Hematopoietic multipotent progenitor cell treated with erythropoietin and hydrocortisone succinate and interleukin-3 and kit ligand, for 6 days (in vitro differentiated cells): ENCODE results near the gene MBOAT1.

Experiments used
- DNase-seq: peaks from one replicate; pipeline ENCODE4 v3.0.0-alpha.2; 2015

Gene MBOAT1

GRCh38 chr6:20129290-20130088 lies 82.8 kb downstream of the MBOAT1 start:
- DNase-seq = no peak

DNA sequence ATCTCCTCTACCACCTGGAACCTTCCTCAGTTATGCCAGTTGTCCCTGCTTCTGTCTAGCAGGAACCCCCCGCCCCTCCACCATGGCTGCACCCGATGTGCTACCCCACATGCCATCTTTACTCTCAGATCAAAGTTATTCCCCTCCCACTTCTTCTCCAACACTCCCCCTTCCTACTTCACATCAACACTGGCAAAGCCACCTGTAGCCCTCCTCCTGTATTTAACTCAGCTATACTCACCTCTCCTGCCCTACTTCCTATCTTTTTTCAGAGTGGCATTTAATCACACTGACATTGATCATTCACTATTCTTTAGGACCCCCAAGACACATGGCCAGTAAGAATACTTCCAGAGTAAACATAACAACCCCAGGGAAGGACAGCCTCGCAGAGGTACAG lies 84.3 kb downstream of the MBOAT1 start:
- DNase-seq = no peak

GRCh38 chr6:20126789-20127653 lies 85.2 kb downstream of the MBOAT1 start:
- peak; percentile 88 for DNase-seq

- DNase-seq = no peak
These were observed 86.0 kb downstream of the MBOAT1 start for GRCh38 chr6:20126102-20126752.

DNA sequence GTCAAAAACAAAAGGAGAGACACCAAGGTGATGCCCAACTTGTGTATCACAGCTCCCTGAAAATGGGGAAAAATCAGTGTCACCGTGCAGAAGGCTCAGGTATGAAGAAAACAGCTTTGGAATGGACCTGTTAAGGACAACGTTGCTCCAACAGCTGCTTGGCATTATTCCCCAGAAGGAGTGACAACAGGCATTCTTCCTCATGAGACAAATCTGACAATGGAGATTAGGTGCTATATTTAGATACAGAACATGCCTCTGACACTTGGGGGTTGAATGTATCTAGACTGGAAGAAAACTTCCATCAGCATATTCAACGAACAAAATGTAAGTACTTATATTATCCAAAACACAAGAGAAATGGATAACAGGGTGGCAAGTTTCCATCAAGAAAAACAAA lies 87.7 kb downstream of the MBOAT1 start:
- no peak for DNase-seq

GRCh38 chr6:20119485-20119884 lies 92.8 kb downstream of the MBOAT1 start:
- no peak for DNase-seq

DNA sequence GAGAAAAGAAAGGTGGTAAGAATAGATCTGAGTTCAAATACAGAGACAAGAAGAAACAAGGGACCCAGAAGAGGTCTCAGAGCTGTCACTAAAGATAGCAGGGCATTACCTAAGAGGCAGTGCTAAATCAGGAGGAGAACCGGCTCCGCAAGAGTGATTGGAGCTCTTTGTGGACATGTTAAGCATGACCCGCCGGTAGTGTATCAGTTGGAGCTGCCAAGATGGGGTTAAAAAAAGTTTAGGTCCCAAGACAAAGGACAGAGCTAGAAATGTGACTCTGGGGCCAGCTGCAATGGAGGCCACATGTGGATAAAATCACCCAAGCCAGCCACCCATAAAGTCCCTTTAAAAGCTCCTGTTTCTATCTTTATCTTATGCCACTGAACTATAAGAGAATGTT lies 93.4 kb downstream of the MBOAT1 start:
- no peak for DNase-seq

DNA sequence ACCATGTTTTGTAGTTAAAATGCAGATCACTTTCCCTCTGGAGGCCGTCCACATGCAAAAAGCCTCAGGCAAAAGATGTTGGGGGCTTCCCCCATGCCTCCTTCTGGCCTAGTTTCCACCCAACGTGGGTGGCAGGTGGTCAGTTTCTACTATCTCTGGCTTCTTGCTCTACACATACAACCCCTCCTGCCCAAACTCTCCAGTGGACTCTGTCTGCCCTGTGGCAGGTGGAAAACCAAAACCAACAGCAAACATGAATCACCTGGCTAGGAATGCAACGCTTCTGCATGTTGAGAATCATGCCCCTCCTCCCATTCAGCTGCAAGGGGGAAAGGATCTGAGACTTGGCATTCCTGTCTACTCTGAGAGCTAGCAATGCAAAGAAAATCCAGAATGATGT lies 94.8 kb downstream of the MBOAT1 start:
- no peak for DNase-seq

- no peak for DNase-seq
These were observed 95.5 kb downstream of the MBOAT1 start for GRCh38 chr6:20116792-20117191.

DNA sequence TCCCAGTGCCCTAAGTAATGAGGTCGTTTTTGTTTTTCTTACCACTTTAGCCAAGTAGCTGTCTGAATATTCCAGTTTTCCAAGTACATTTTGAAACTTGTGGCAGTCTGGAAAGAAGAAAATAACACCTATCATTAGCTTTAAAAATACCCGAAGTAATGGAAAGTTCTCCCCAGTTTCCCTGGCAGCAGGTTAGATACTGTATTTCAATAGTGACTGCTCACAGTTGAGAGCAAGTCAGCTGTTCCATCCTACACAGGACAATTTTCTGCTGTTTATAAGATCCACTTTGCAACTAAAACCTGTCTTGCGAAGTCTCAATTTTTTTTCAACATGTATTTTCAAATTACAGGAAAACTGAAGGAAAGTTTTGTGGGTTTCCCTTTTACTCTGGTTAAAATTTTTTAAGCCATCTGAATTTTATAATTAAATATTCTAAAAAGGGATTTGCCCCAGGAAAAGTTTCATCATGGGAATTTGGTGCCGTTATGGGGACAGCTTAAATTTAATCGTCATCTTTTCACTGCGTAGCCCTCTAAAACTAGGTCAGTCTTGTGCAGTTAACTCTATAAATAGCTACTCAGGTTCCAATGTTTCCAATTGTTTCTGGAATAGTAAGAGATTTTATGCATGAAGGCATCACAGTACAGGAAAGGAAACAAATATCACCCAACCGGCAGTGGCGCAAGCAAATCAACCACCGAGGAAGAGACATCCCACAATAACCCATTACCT lies 96.9 kb downstream of the MBOAT1 start:
- DNase-seq = no peak

DNA sequence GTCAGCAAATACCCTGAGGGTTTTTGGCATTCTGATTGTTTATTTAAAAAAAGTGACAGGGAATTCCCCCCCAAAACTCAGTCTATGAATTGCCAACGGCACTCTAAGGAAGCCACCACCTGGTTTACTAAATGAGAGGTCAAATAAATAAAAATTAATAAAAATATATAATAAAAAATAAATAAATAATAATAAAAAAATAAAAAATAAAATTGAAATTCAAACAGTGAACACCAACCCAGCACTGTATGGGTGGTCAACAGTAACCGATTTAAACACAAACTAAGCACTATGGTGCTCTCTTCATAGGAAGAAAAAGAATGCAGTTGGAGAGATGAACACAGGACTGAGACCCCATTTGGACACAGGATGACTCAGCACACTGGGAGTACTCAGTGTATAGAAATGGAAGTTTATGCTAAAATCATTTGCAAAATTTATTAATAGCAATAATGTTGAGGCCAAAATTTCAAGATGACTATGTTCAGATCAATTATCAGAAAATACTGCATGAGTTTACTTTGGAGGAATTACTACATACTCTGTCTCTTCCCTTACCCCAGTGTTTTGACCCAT lies 98.5 kb downstream of the MBOAT1 start:
- DNase-seq = no peak

GRCh38 chr6:20112841-20113240 lies 99.4 kb downstream of the MBOAT1 start:
- DNase-seq = no peak

DNA sequence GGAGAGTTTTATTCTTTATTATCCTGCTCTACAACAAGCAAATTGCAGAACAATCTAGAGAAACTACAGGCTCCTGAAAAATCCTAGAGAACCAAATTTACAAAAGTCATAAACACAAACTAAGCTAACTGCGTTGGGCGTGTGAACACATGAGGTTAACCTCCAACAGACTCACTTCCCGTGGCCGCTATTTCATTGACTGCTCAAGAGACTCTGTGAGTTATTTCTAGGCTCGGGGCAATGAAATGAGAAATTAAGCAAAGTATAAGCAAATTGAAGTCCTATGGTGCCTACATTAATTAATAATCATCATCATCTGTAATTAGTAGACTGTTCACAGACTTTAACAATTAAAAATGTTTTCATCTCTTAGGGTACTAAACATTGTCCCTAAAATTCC lies 100.0 kb downstream of the MBOAT1 start:
- DNase-seq = no peak

- DNase-seq = no peak
These were observed 101.8 kb downstream of the MBOAT1 start for GRCh38 chr6:20110478-20110877.

- peak; percentile 38 for DNase-seq
These were observed 102.7 kb downstream of the MBOAT1 start for GRCh38 chr6:20109526-20109925.

GRCh38 chr6:20105838-20106237 lies 106.4 kb downstream of the MBOAT1 start:
- no peak for DNase-seq

GRCh38 chr6:20104696-20105095 lies 107.6 kb downstream of the MBOAT1 start:
- no peak for DNase-seq

DNA sequence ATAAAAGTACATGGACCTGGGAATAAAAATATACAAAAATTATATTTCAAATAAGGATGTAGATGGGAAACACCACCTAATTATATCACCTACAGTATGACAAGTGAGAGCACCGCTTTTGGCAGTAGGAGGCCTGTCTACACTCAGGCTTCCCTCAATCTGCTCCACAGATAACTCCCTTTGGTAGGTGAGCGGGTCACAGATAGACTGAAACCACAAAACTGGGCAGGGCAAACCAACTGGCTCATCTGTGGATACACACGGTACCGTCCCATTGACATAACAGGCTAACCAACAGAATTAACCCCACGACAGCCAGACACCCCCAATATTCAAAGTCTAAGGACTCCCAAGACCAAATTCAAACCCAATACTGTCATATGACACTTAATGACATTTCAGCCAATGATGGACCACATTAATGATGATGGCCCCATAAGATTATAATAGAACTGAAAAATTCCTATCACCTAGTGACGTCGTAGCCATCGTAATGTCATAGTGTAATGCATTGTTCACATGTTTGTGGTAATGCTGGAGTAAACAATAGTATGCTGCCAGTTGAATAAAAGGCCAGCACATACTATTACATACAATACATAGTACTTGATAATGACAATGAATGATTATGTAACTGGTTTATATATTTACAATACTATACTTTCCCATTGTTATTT lies 109.7 kb downstream of the MBOAT1 start:
- peak; percentile 73 for DNase-seq

DNA sequence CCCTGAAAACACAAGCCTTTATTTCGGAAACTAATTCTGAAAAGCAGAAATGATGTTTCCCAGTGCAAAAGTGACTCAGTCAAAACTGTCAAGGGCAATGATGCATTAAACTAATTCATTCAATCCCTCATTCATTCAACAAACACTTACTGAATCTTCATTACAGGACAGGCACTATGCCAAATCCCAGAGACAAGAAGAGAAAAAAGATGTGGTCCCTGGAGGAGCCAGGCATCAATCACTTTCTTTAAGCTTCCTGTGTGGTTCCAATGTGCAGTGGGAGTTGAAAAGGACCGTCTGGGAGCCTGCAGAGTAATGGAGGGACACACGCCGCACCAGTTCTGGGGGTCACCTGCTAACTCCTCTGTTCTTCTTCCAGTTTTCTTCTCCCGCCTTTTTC lies 113.1 kb downstream of the MBOAT1 start:
- DNase-seq = no peak

DNA sequence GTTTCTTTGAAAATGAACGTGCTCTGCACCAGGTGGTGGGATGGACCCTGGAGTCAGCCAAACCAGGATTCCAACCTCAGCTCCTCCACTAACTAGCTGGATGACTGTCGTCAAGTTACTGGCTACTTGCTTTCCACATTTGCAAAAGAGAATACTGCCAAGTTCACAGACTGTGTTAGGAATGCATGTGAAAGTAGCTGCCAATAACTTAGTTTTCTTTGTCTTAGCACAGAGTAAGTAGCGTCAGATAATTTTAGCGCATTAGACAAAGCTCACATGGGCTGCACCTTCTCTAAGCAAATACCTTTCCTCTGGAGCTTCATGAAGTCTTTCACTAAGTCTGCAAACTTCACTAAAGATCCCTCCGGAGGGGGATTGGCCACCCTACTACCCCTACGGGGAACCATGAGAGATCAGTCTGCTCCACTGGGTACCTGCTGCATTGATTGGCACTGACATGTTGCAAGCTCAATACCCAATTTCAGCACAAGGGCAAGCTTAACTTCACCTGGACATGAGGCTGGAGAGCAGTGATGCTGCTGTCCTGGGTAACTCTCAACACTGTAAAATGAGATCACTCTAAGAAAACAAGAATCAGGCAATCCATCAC lies 113.9 kb downstream of the MBOAT1 start:
- no peak for DNase-seq

DNA sequence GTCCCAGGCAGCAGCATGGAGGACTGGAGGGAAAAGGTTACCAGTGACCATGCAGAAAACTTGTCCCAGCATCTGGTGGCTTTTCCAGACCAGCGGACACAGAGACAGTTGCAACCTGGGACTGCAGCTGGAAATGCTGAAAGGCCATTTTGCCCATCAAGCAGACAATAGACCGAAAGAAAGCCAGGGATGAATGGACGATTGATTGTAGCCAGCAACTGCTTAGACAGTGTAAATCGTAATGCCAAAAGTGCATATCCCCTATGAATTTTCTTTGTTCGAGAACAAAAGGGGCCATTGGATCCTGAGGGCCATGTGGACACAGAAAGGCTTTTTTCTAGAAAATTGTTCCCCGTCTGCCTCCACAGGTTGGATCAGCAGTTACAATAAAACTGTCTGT lies 115.7 kb downstream of the MBOAT1 start:
- no peak for DNase-seq

DNA sequence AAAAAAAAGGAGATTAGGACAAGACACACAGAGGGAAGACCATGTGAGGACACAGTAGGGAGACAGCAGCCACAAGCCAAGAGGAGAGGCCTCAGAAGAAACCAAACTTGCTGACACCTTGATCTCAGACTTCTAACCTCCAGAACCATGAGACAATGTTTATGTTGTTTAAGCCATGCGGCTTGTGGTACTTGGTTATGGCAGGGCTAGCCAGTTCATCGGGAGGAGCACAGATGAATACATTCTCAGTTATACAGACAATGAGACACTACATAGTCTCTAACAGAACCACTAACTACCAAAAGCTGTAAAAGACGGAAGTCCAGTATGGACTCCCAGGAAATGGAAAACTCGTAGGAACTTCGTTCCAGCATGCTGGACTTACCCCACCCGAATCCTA lies 116.8 kb downstream of the MBOAT1 start:
- DNase-seq = no peak
